GM19023 (cell line): ENCODE data around the gene HES4.

ENCODE experiments used
- ATAC-seq: cut with Tn5 transposase; IDR thresholded peaks from one replicate; pipeline ENCODE4 v1.9.1; 2021; ENCODE audit warnings: mild to moderate bottlenecking, moderate library complexity; ENCODE audit not compliant: unreplicated experiment

Gene HES4

DNA sequence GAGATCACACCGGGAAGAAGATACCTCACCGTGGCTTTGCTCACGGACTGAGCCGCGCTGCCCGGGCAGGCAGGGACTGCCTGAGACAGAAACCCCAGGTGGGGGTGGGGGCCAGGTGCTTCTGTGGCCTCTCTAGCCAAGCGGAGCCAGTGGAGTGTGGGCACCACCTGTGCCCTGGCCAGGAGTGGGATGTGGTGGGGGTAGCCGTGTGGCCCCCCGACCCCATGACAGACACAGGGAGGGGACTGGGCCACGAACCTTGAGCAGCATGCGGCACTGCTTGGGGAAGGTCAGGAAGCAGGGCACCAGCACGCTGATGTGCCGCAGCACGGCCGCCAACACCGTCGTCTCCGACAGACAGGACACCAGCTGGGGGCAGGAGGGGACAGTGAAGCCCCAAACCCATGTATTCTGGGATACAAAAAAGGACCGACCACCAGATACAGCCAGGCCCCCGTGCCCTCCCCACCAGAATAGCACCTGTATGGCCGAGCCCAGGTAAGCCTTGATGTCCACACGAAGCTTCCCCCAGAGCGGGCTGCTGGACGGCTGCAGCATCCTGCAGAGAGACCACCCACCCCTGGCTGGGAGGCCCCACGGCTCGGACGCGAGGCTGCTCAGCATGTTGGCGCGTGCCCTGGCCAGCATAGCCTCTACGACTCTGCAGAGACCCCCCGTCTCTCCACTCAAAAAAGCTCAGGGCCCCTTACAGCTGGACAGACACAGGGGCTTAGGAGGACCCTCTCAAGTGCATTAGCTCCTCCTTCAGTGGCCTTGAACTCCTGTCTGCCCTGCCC lies 46.2 kb downstream of the HES4 start:
- no peak for ATAC-seq

DNA sequence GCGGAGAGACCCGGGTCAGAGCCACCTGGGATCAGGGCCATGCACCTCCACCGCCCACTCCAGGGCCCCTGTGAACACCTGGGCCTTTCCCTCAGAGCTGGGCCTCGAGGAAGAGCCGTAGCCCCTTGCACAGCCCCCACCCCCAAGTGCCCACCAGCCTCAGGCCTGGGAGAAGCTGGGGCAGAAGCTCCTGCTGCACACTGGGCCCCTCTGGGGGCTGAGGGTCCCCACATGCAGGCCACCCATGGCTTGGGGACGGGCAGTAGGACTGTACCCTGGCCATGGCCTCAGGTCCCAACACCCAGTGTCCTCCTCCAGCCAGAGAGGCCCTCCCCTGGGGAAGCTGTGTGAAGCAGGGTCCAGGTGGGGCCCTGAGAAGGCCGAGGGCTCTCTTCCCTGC lies 47.3 kb downstream of the HES4 start:
- no peak for ATAC-seq

DNA sequence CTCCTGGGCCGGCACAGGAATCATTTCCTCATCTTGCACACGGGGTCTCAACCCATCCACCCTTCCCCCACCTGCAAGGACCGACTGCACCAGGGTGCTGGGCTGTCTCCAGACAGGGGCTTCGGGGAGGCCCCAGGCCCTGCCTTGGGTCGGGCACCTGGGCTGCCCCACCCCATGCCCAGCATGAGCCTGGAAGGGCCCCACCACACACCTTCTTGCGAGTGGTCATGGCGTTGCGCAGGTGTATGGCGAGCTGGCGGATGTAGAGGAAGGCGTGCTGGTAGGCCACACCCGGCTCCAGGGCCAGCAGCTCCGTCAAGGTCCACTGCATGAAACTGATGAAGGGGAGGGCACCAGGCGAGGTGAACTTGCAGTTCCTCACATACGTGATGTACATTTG lies 47.7 kb downstream of the HES4 start:
- ATAC-seq = no peak

DNA sequence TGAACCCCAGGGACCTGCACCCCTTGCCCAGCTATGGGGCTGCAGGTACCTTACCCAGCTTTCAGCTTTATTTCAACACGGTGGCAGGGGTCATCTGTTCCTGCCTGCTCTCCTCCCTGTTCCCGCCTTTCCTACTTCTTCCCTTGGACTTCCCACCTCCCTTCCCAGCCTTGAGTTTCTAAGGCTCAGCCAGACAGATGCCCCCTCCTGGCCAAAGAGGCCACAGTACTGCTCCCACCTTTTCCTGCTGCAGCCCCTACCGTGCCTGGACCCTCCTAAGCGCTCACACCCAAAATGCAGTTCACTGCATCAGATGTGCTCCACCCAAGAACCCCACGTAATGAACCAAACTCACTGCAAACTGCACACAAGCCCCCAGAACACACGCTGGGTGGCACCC lies 48.5 kb downstream of the HES4 start:
- ATAC-seq = no peak

DNA sequence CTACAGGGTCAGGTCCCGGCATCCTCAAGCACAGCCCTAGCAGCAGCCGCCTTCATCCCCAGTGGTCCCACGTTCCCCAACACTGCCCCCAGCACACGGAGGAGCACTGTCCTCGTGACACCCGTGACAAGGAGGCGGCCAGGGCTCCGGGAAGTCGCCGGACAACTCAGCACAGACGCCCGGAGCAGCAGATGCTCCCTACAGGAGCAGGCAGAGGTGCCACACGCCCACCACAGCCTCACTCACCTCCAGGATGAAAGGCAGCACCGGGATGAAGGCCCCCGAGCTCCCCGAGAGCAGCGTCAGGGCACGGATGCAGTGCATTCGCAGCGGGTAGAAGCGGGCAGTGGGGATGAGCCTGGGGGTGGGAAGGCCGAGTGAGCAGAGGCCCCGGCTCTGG lies 49.0 kb downstream of the HES4 start:
- ATAC-seq = no peak

DNA sequence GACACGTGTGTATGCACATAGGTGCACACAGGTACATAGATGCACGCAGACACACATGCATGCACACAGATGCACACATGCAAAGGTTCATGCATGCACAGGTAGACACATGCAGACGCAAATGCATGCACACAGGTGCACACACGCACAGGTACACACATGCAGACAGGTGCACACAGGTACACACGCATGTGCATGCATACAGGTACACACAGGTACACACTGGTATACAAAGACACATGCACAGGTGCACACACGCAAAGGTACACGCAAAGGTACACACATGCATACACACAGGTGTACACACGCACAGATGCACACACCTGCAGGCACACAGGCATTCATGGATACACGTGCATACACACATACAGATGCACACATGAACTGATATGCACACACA lies 49.6 kb downstream of the HES4 start:
- no peak for ATAC-seq
